ENCODE data around the gene GABBR2. TPM values are rescaled to one million over a fixed set of nuclear protein-coding genes. Genes with fewer than 3 reads are reported as not detected.

Gene GABBR2
- total and polyA plus RNA-seq, 9 of the 15 experiments (the other 6 are each of a cell fraction or from before 2014, with no cell fraction given) = 0.15 to 1.9 (median 0.32) TPM

GRCh38 chr9:98254228-98255060 lies 454.3 kb downstream of the GABBR2 start (continued):
- no peak for TF ChIP-seq CUX1 (CRISPR knock-in tag; IDR thresholded peaks at IDR 0.05)
- TF ChIP-seq SMC3 (conservative IDR thresholded peaks at IDR 0.05; ENCODE audit: insufficient read depth, low read depth, low read length) = no peak
- TF ChIP-seq HSF4 (CRISPR knock-in tag; IDR thresholded peaks at IDR 0.05; ENCODE audit: borderline replicate concordance) = no peak
- TF ChIP-seq USF1 (CRISPR knock-in tag; IDR thresholded peaks at IDR 0.05) = no peak
- no peak for TF ChIP-seq HOXB6 (CRISPR knock-in tag; IDR thresholded peaks at IDR 0.05; ENCODE audit: borderline replicate concordance)

Measured in K562 (cell line).